Ramos (cell line): ENCODE data around the gene RNF32.

ENCODE experiments used
- in situ Hi-C: fragments of 300-500 bp; cut with MboI; formaldehyde crosslinking; loops from one replicate; pipeline ENCODE4 v1.14.3; 2022; ENCODE audit warnings: low sequenced_read_pairs; ENCODE audit not compliant: unreplicated experiment

RNF32 gene

GRCh38 chr7:156640257-156640948 lies at the start of gene RNF32:
Gene RNF32 (plus strand): TSS chr7:156640774. CDS start chr7:156643878, 3,104 bp downstream.
- in situ Hi-C loops, result no loop called here

GRCh38 chr7:156592155-156592884 lies 48.3 kb upstream of the RNF32 start:
- in situ Hi-C loops, result no loop called here

GRCh38 chr7:156594283-156595080 lies 46.1 kb upstream of the RNF32 start:
- in situ Hi-C loops, result no loop called here

DNA sequence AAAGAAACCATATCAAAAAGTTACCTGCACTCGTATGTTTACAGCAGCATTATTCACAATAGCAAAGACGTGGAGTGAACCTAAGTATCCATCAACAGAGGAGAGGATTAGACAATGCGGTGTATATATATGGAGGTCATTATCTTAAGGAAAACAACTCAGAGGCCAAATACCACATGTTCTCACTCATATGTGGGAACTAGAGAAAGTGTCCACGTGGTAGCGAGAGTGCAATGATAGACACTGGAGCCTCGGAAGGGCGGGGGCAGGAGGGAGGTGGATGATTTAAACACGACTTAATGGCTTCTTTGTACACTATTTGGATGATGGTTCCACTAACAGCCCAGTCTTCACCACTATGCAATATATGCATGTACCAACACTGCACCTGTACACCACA lies 40.1 kb upstream of the RNF32 start:
- in situ Hi-C loops, result no loop called here

GRCh38 chr7:156602283-156602682 lies 38.3 kb upstream of the RNF32 start:
- in situ Hi-C loops, result no loop called here

DNA sequence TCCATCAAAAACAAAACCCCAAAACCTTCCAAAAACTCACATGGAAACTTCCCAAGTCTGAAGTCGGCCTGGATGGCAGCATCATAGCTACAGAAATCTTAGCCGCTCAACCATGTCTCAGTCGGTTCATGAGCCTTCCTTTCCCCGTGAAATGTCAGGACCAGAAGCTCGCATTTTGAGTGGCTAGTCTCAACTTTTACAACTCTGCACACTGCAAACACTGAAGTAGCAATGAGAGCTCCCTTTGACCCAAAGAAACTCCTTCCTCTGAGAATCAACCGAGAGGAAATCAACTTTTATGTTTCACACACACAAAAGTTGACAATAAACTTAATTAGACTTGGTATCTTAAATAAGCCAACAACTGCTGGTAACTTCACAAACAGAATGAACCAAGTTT lies 37.6 kb upstream of the RNF32 start:
- in situ Hi-C loops, result no loop called here

- in situ Hi-C loops, result no loop called here
Measured at GRCh38 chr7:156603629-156604028, 36.9 kb upstream of the RNF32 start.

GRCh38 chr7:156604311-156604710 lies 36.3 kb upstream of the RNF32 start:
- in situ Hi-C loops, result no loop called here

DNA sequence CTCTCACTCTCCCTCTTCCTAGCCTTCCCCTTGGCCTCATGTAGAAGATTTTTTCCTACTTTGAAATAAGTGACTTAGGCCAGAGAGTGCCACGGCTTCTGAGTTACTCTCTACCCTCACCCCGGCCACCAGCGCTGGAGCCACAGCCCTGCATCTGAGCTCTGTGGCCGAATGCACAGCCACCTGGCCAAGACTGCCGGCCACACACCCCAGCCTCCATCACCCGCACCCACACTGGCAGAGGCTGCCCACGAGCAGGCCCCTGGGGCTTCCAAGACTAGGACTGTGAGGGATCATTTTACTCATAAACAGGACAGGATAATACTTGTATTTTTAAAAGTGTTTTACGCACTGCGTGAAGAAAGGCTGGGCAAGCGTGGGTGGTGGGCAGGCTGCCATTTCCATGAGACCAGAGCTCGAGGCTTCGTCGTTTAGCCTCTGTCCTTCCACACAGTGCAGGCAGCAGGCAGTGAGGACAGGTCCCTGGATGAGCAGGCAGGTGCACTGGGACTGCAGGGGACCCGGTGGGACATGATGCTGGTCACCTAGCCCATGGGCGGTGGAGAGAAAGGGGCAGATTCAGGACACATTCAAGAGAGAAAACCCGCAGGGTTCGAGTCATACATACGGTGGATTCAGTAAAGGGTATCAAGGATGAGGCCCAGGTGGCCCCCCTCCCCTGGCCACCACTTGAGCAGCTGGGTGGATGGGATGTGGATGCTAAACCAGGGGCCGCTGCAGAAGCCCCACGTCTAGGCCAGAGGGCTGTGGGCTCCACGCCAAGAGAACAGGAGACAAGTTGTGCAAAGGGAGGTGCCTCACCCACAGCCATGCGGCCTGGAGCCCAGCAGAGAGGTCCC lies 35.5 kb upstream of the RNF32 start:
- in situ Hi-C loops, result no loop called here

DNA sequence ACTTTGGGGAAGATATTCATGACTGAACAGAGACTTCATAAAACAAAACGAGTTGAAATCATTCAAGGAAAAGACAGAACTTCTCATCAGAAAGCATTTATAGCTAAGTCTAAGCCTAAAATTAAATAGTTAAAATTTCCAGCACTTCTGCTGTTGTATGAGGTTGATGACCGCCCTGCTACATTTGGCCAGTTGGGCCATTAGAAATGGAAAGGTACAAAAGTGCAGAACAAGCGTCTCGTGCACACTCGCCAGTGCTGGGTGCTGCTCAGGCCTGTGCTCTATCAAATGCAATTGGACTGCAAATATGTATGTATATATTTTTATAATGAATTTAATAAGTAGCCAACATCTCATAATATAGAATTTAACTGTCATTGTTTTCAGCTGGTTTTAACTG lies 34.4 kb upstream of the RNF32 start:
- in situ Hi-C loops, result no loop called here

- in situ Hi-C loops, result no loop called here
Measured at GRCh38 chr7:156606691-156607331, 33.8 kb upstream of the RNF32 start.

DNA sequence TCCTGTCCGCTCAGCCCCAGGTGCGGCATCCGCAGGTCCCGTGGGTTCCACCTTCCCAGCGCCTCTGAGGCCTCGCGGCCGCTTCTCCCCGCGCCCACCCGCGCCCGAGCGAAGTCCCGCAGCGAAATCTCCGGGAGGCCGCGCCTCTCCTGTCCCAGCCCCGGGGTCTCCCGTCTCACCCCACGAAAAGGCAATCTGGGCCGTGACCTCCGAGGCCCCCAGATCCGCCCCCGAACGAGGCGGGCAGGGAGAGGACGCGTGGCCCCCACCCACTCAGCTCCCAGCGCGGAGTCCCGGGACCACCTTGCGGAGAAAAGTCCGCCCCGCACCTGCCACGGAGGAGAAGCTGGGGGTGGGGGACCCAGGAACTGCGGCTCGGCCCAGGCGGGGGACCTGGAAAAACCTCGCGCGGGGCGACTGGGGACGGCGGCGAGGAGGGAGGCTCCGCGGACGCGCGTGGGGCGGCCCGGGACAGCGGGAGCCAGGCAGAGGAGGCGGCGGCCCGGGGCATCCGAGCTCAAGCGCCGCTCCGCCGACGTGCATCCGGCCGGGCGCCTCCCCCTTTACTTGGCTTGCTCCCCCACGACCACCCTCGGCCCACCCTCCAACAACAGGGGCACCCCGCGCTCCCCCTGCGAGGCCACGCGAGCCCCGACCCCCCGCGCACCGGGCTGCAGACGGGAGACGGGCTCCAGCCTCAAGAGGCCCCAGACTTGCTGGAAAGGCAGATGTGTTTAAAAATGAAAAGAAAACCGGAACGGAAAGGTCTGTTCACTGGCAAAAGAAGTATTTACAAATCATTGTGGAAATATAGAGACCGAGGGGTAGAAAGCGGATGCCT lies 33.0 kb upstream of the RNF32 start:
- in situ Hi-C loops, result no loop called here

DNA sequence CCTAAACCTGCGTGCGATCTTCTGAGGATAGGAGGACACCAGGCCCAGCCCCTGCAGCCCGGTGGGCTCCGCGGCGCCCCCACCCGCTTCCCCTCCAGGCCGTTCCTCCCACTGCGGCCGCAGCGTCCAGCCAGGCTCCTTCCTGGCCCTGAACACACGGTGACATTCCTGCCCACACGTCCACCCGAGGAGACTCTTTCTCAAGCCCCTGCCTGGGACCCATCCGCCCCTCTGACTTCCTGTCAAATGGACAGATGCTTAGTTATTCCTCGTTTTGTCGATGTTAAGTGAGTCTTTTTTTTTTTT lies 32.4 kb upstream of the RNF32 start:
- in situ Hi-C loops, result no loop called here

- in situ Hi-C loops, result no loop called here
Measured at GRCh38 chr7:156609010-156609877, 31.3 kb upstream of the RNF32 start.

GRCh38 chr7:156610130-156610529 lies 30.4 kb upstream of the RNF32 start:
- in situ Hi-C loops, result no loop called here

GRCh38 chr7:156610601-156611000 lies 30.0 kb upstream of the RNF32 start:
- in situ Hi-C loops, result no loop called here

- in situ Hi-C loops, result no loop called here
Measured at GRCh38 chr7:156611014-156612010, 29.3 kb upstream of the RNF32 start.
